HL-60/S4 treated with retinoic acid at 250 ng/mL for 4 days and 3 days (cell line): ENCODE data around the gene B3GNT4.
"Not testable (repeated sequence)": the region's sequence is repeated elsewhere in the genome, so short reads cannot be mapped to it uniquely, and the experiment has no call there.

Experiments
- in situ Hi-C: fragments of 300-500 bp; cut with MboI; formaldehyde crosslinking; loops from 2 replicates; pipeline ENCODE4 v1.7.0; 2022; ENCODE audit warnings: low sequenced_read_pairs

Gene B3GNT4

DNA sequence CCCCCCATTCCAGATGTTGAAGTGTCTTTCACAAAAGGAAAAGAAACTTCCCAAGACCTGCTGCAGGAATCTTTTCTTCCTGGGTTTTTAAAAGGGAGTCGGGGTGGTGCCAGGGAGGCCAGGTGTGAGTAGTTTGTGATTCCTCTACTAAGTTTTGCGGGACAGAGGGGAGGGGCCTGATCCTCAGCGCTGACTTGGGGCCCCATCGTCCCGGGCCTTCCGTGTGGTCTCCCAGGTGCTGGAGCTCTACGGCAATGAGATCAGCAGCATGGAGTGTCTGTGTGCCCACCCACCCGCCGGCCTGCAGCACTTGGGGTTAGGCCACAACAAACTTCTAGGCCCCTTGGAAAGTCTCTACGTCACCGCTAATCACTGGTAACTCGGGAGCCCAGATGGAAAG is 16.0 kb upstream of the B3GNT4 start:
- in situ Hi-C loops = no loop called here

DNA sequence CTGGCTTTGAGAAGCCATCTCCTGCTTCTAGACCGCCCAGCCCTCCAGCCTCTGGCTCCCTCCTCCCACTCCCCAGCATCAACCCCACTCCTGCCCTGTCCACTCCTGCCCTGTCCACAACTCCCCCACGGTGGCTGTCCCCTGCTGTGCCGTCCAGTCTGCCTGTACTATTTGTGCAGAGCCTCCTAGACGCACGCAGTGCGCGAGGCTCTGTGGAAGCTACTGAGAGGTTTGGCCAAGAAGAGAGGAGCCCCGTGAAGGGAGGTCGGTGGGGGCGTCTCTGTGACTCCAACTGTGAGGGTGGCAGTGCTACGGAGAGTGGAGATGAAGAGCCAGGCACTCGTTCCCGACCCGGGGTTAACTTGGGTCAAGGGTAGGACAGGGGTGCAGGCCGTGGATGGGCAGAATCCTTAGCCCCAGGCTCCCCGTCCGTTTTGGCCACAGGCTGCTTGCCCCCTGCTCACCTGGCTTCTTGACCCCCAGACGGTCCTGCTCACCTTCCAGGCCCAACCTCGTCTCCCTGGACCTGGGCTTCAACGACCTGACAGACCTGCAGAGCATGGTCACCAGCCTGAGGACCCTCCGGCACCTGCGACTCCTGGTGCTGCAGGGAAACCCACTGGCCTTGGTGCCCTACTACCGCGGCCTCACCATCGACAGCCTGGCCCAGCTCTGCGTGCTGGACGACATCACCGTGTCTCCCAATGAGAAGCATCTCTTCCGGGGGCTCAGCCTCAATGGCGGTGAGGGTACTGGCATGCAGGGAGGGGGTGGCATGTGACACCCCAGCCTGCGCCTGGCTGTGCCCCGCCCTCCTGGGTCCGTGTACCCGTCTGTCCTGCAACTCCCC is 13.7 kb upstream of the B3GNT4 start:
- in situ Hi-C loops = no loop called here

- in situ Hi-C loops = no loop called here
Measured at GRCh38 chr12:122190842-122191668, 12.5 kb upstream of the B3GNT4 start.

DNA sequence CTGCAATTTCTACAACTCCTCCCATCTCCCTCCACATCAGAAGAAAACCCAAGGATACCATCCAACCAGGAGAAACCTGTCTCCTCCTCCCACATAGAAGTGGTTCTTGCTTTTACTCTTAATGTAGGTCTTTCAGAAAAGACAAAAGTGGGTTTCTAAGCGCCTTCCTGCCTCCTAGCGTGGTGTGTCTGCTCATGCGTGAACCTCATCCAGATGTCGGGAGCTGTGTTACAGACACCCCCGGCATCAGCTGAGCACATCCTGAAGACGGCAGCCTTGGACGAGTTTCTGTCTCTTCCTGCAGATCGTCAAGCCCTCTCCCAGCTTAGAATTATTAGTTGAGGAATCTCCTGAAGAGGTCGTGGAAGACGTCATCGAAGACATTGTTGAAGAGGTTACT is 11.1 kb upstream of the B3GNT4 start:
- in situ Hi-C loops = no loop called here

DNA sequence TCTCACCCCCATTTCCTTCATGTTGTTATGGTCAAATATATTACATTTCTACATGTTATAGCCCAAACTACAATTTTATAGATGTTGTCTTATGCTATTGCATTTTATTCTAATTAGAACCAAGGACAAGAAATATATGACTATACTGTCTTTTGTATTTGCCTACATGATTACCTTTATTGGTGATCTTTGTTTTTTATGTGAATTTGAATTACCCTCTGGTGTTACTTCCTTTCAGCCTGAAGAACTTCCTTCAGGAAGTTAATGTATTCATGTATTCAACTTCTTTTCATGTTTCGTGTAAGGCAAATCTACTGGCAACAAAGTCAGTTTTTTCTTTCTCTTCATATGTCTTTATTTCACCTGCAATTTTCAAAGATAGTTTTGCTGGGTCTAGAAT is 8.7 kb upstream of the B3GNT4 start:
- in situ Hi-C loops = no loop called here

DNA sequence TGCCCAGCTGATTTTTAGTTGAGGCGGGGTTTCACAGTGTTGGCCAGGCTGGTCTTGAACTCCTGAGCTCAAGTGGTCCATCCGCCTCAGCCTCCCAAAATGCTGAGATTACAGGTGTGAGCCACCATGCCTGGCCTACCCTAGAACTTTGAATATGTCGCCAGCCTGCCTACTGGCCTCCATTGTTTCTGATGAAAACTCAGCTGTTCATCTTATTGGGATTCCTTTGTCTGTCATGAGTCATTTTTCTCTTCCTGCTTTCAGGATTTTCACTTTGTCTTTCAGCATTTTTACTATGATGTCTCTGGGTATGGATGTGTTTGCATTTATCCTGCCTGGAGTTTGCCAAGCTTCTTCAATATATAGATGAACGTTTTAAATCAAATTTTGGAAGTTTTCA is 8.1 kb upstream of the B3GNT4 start:
- in situ Hi-C loops = no loop called here

- in situ Hi-C loops = no loop called here
Measured at GRCh38 chr12:122197612-122197966, 5.9 kb upstream of the B3GNT4 start.

DNA sequence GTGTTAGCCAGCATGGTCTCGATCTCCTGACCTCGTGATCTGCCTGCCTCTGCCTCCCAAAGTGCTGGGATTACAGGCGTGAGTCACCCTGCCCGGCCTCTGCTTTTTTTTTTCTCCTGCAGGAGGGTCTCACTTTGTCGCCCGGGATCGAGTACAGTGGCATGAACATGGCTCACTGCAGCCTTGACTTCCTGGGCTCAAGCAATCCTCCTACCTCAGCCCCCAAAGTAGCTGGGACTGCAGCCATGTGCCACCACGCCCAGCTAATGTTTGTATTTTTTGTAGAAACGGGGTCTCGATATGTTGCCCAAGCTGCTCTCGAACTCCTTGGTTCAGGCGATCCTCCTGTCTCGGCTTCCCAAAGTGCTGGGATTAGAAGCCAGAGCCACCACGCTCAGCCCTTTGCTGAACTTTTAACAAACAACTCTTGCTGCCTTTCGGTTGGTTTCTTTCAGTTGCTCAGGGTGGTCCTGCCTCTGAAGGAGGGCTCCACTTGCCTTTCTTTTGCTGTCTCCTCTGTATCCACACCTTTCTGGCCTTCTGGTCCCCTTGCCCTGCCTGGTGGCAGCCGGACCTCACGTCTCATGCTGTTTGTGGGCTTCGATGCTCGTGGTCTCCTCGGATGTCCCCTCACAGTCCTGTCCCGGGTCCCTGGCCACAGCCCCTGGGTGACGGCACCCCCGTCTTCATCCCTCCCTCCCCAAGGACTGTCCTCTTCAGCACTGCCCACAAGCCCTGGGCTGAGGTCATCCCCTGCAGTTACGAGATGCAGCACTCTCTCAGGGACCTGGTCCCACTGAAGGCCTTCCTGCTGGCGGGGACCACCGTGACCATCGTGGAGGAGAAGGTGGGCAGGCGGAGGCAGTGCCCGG is 3.8 kb upstream of the B3GNT4 start:
- in situ Hi-C loops = no loop called here

DNA sequence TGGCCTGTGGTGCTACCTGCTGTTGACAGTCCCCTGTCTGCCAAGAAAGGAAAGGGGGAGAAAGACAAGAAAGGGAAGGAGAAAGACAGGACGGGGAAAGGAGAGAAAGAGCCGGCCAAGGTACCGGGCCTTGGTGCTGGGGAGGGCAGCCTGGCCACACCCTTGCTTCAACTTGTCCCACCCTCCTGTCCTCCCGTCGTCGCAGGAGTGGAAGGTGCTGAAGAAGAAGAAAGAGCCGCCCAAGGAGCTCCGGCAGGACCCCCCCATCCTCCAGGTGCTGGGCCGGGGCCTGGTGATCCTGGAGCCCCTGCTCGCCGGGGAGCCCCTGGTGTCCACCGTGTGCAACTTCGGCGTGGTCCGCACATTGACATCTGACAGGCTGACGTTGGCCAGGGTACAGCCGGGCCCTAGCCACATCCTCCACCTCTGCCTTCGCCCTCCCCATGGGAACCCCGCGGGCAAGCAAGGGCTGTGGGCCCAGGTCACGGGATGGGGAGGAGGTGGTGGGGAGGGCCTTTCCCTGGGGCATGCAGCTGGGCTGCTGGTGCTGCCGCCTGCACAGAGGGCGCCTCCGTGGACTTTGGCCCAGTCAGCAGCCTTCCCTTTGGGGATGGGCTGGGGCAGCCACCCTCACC is 2.9 kb upstream of the B3GNT4 start:
- in situ Hi-C loops = no loop called here

GRCh38 chr12:122201381-122201780 is 2.1 kb upstream of the B3GNT4 start:
- in situ Hi-C loops = no loop called here

DNA sequence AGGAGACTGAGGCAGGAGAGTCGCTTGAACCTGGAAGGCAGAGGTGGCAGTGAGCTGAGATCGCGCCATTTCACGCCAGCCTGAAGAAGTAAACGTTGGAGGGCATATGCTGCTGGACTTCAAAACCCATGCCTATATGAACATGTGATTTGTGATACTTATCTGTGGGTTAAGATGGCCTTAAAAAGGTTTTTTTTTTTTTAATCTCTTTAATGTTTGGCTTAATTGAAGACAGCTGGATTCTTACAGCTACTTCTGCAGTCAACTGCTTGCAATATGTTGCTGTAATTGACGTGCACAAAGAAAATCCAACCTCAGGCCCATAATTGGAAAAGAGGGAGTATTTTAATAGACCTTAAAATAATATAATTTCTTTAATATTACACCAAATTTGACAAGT is 1.5 kb upstream of the B3GNT4 start:
- in situ Hi-C loops = no loop called here

- in situ Hi-C loops = not testable (repeated sequence)
Measured at GRCh38 chr12:122202811-122203210, 698 bp upstream of the B3GNT4 start.

DNA sequence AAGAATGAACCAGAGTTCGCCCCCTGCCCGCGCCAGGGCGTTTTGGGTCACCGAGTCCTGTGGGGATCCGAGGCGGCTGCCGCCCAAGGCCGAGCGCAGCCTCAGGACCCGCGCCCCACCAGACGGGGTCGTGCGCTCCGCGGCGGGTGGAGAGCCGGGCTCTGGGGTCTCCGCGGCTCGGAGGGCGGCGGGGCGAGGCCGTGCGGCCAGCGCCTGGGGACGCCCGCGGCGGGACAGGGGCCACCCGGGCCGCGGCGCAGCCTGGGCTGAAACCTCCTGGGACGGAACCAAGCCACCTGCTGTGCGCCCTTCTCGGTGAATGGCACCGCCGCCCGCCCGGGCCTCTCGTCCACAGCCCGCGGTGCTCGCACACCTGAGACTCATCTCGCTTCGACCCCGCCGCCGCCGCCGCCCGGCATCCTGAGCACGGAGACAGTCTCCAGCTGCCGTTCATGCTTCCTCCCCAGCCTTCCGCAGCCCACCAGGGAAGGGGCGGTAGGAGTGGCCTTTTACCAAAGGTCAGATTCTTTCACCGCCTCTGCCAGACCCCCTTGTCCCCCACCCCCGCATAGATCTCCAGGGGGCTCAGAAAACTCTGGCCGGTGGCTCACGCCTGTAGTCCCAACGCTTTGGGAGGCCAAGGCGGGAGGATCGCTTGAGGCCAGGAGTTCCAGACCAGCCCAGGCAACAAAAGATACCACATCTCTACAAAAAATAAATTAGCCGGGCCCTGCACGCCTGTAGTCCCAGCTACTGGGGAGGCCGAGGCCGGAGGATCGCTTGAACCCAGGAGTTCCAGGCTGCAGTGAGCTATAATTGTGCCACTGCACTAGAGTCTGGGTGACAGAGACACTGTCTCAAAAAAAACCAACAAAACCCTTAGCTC is 901 bp downstream of the B3GNT4 start:
- in situ Hi-C loops = no loop called here

DNA sequence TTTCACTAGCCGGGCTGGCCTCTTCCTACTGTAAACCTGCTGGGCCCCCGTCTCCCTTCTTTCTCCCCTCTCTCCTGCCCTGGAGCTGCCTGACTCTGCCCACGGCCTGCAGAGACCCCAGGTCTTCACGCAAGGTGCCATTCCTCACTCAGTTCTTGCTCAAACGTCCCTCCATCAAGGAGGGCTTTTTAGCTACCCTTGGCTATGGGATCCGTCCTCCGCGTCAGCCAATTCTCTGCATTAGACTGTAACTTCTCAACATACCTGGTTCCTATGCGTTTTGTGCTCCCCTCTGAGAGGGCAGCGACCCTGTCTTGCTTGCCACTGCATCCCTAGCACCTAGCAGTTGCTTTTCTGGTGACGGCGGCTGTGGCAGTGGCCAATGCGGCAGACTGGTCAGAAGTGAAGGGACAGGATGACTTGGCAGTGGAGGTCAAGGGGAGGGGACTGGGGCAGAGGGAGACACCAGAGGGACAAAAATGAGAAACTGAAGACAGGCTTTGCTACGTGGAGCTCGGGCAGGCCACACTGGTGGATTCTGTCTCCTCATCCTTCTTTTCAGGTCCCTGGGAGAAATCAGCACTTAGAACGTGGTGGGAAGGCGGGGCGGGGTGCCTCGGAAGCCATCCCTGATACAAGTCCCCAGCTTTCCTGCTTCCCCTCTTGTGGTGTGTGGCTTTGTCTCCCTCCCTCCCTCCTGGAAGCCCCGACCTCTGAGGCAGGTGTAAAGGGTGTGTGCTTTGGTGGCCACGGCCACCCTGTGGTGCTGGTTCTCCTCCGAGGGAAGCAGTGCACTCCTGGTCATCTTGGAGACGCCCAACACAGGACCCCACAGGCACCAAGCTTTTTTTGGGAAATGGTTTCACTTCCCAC is 1.8 kb downstream of the B3GNT4 start:
- in situ Hi-C loops = no loop called here

DNA sequence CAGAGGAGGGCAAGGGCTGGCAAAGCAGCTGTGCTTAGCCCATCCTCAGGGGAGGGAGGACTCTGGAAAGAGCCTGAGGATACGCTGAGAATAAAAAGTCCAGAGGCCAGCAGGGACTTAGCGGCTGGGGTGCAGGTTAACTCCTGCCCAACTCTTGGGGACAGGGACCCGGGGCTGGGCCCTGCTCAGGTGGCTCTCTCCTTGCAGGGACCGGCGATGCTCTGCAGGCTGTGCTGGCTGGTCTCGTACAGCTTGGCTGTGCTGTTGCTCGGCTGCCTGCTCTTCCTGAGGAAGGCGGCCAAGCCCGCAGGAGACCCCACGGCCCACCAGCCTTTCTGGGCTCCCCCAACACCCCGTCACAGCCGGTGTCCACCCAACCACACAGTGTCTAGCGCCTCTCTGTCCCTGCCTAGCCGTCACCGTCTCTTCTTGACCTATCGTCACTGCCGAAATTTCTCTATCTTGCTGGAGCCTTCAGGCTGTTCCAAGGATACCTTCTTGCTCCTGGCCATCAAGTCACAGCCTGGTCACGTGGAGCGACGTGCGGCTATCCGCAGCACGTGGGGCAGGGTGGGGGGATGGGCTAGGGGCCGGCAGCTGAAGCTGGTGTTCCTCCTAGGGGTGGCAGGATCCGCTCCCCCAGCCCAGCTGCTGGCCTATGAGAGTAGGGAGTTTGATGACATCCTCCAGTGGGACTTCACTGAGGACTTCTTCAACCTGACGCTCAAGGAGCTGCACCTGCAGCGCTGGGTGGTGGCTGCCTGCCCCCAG is 2.8 kb downstream of the B3GNT4 start:
- in situ Hi-C loops = no loop called here

DNA sequence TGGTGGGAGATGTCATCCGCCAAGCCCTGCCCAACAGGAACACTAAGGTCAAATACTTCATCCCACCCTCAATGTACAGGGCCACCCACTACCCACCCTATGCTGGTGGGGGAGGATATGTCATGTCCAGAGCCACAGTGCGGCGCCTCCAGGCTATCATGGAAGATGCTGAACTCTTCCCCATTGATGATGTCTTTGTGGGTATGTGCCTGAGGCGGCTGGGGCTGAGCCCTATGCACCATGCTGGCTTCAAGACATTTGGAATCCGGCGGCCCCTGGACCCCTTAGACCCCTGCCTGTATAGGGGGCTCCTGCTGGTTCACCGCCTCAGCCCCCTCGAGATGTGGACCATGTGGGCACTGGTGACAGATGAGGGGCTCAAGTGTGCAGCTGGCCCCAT is 3.5 kb downstream of the B3GNT4 start:
- in situ Hi-C loops = no loop called here

DNA sequence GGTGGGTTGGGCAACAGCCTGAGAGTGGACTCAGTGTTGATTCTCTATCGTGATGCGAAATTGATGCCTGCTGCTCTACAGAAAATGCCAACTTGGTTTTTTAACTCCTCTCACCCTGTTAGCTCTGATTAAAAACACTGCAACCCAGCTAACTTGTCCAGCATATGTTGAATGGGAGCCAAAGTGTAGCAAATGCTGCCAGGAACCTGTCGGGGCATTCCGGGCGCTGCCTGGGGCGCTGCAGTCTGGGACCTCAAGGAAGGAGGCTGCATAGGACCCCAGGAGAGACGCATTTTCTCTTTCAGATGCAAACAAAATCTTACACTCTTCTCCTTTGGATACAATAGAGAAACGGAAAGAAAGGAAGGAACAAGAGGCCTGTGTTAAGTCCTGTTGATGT is 3.9 kb downstream of the B3GNT4 start:
- in situ Hi-C loops = no loop called here
